Neural progenitor cell (in vitro differentiated cells): Measurements from ENCODE around the gene FBN2. TPM values are rescaled to one million over a fixed set of nuclear protein-coding genes. Genes with fewer than 3 reads are reported as not detected.

Experiments used
- DNase-seq: peaks from one replicate; pipeline ENCODE4 v3.0.0-alpha.2; 2016; ENCODE audit warnings: low spot score
- H2AFZ ChIP-seq: fragments of 200-600 bp; sonication (generic); replicated peaks from 2 replicates; pipeline ENCODE4 v1.6.1; 2016; ENCODE audit warnings: antibody characterized with exemption
- H3F3A ChIP-seq: fragments of 200-600 bp; sonication (generic); 2 replicates; pipeline ENCODE4 v1.6.1; 2016; ENCODE audit warnings: antibody characterized with exemption, low read depth
- H3K27ac ChIP-seq: fragments of 200-600 bp; sonication (generic); 2 replicates; pipeline ENCODE4 v1.5.1; 2016; ENCODE audit warnings: mild to moderate bottlenecking
- H3K27me3 ChIP-seq: fragments of 200-600 bp; sonication (generic); 2 replicates; pipeline ENCODE4 v1.6.1; 2016; ENCODE audit warnings: mild to moderate bottlenecking, moderate library complexity
- H3K36me3 ChIP-seq: fragments of 200-600 bp; sonication (generic); 2 replicates; pipeline ENCODE4 v1.5.1; 2016
- H3K4me1 ChIP-seq: fragments of 200-600 bp; sonication (generic); 2 replicates; pipeline ENCODE4 v1.6.1; 2016; ENCODE audit warnings: mixed run types
- H3K4me2 ChIP-seq: fragments of 200-600 bp; sonication (generic); 2 replicates; pipeline ENCODE4 v1.6.1; 2016
- H3K4me3 ChIP-seq: fragments of 200-600 bp; sonication (generic); 2 replicates; pipeline ENCODE4 v1.5.1; 2016
- H3K79me2 ChIP-seq: fragments of 200-600 bp; sonication (generic); 2 replicates; pipeline ENCODE4 v1.6.1; 2016; ENCODE audit warnings: low read depth
- H3K9ac ChIP-seq: fragments of 200-600 bp; sonication (generic); 2 replicates; pipeline ENCODE4 v1.6.1; 2016
- H3K9me3 ChIP-seq: fragments of 200-600 bp; sonication (generic); 2 replicates; pipeline ENCODE4 v1.5.1; 2016; ENCODE audit warnings: low read depth
- H4K20me1 ChIP-seq: fragments of 200-600 bp; sonication (generic); 2 replicates; pipeline ENCODE4 v1.6.1; 2016; ENCODE audit warnings: low read depth
- H3K27ac Mint-ChIP-seq: 3 replicates; pipeline ENCODE4 v1.8.0; 2021; ENCODE audit warnings: mixed read lengths
- H3K27me3 Mint-ChIP-seq: 2 replicates; pipeline ENCODE4 v1.8.0; 2022; ENCODE audit warnings: low read depth, mild to moderate bottlenecking, inconsistent platforms, moderate library complexity, mixed read lengths; ENCODE audit not compliant: insufficient read depth
- H3K36me3 Mint-ChIP-seq: 3 replicates; pipeline ENCODE4 v1.8.0; 2021; ENCODE audit warnings: mixed read lengths
- H3K4me1 Mint-ChIP-seq: 3 replicates; pipeline ENCODE4 v1.8.0; 2021; ENCODE audit warnings: mixed read lengths
- H3K4me3 Mint-ChIP-seq: 3 replicates; pipeline ENCODE4 v1.8.0; 2021; ENCODE audit warnings: mild to moderate bottlenecking, moderate library complexity, mixed read lengths
- H3K9me3 Mint-ChIP-seq: 3 replicates; pipeline ENCODE4 v1.8.0; 2020; ENCODE audit warnings: mixed read lengths
- EZH2 ChIP-seq: fragments of 200-600 bp; sonication (generic); IDR thresholded peaks from 2 replicates; pipeline ENCODE4 v1.6.1; 2017; ENCODE audit warnings: antibody characterized with exemption, mild to moderate bottlenecking, moderate library complexity
- EZH2phosphoT487 ChIP-seq: fragments of 200-600 bp; sonication (generic); IDR thresholded peaks from 2 replicates; pipeline ENCODE4 v1.6.1; 2017; ENCODE audit warnings: antibody characterized with exemption
- total RNA-seq: library from RNA; depleted of rRNA; stranded (reverse); fragments of >200 nt; gene quantifications from 2 replicates; pipeline ENCODE4 v1.2.3, GENCODE V29; 2015; ENCODE audit warnings: low replicate concordance
- TF ChIP-seq, protein P1 (sequence below): fragments of 200-600 bp; sonication (generic); IDR thresholded peaks from 2 replicates; pipeline ENCODE4 v1.5.1; 2017; ENCODE audit warnings: antibody characterized with exemption, mild to moderate bottlenecking

The FBN2 gene
- total RNA-seq, 1 donor from 2014 or later: 88.1 TPM

DNA sequence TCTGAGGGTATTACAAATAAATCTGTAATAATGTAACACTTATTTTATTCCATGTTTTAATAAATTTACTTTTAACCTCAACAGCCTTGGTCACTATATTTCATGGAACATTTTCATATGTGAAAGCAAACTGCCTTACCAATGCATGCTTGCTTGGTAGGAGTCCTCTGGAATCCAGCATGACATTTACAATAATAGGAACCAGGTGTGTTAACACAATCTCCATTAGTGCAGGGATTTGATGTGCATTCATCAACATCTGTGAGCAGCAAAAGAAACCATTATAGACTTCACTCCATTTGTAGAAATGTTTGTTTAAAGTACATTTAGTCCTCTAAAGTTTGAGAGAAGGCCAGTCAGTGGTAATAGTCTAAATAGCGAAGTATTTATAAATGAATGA, 159.4 kb downstream of the FBN2 start:
- Histone ChIP-seq H3K4me1 (peaks cover 17% of the 10 kb centered on the region), H3F3A (no peaks in the 10 kb centered on the region), H2AFZ (no peak overlapping the region), H3K79me2 (no peaks in the 10 kb centered on the region), H3K27me3 (no peaks in the 10 kb centered on the region), H3K36me3 (peaks cover 6% of the 10 kb centered on the region), H3K4me2 (no peak overlapping the region), H3K9me3 (no peaks in the 10 kb centered on the region), H4K20me1 (no peaks in the 10 kb centered on the region), H3K4me3 (no peak overlapping the region), H3K27ac (no peak overlapping the region), H3K9ac (no peak overlapping the region)
- DNase-seq: no peak
- no peak for TF ChIP-seq EZH2phosphoT487
- TF ChIP-seq, protein P1, sequence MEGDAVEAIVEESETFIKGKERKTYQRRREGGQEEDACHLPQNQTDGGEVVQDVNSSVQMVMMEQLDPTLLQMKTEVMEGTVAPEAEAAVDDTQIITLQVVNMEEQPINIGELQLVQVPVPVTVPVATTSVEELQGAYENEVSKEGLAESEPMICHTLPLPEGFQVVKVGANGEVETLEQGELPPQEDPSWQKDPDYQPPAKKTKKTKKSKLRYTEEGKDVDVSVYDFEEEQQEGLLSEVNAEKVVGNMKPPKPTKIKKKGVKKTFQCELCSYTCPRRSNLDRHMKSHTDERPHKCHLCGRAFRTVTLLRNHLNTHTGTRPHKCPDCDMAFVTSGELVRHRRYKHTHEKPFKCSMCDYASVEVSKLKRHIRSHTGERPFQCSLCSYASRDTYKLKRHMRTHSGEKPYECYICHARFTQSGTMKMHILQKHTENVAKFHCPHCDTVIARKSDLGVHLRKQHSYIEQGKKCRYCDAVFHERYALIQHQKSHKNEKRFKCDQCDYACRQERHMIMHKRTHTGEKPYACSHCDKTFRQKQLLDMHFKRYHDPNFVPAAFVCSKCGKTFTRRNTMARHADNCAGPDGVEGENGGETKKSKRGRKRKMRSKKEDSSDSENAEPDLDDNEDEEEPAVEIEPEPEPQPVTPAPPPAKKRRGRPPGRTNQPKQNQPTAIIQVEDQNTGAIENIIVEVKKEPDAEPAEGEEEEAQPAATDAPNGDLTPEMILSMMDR: no peak
- TF ChIP-seq EZH2: no peak
- H3K9me3 Mint-ChIP-seq: no peaks in the 10 kb centered on the region
- H3K4me3 Mint-ChIP-seq: no peak overlapping the region
- H3K4me1 Mint-ChIP-seq: peaks cover 27% of the 10 kb centered on the region
- no peaks in the 10 kb centered on the region for H3K27me3 Mint-ChIP-seq
- H3K27ac Mint-ChIP-seq: no peak overlapping the region
- H3K36me3 Mint-ChIP-seq: peaks cover 13% of the 10 kb centered on the region

DNA sequence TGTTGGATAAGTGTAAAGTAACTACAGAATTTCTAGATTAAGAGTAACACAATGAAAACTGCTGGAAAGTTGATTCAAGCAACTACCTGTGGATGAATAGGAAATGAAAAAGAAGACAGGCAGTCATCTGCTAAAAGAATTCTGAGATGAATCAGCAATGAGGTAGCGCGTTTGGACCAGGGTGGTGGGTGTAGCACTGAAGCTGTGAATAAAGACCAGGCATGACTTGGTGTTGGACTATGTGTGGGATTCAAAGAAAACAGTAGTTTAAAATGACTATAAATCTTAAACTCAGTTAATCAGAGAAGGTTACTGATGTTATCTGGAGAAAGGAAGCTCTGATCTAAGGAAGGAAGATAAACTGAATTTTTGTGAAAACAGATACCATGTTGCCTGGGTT, 159.8 kb downstream of the FBN2 start:
- Histone ChIP-seq H3K27ac (no peak overlapping the region), H3K36me3 (peaks cover 6% of the 10 kb centered on the region), H3K79me2 (no peaks in the 10 kb centered on the region), H3K4me3 (no peak overlapping the region), H3K4me1 (peaks cover 17% of the 10 kb centered on the region), H4K20me1 (no peaks in the 10 kb centered on the region), H3K27me3 (no peaks in the 10 kb centered on the region), H3K9me3 (no peaks in the 10 kb centered on the region), H3K9ac (no peak overlapping the region), H3F3A (no peaks in the 10 kb centered on the region), H3K4me2 (no peak overlapping the region), H2AFZ (no peak overlapping the region)
- Mint-ChIP-seq H3K27ac (peak overlapping the region; percentile 42), H3K36me3 (peaks cover 13% of the 10 kb centered on the region), H3K4me3 (no peak overlapping the region), H3K4me1 (peaks cover 27% of the 10 kb centered on the region), H3K27me3 (no peaks in the 10 kb centered on the region), H3K9me3 (no peaks in the 10 kb centered on the region)
- DNase-seq: no peak
- TF ChIP-seq, protein P1: no peak
- TF ChIP-seq EZH2phosphoT487: no peak
- TF ChIP-seq EZH2: no peak

DNA sequence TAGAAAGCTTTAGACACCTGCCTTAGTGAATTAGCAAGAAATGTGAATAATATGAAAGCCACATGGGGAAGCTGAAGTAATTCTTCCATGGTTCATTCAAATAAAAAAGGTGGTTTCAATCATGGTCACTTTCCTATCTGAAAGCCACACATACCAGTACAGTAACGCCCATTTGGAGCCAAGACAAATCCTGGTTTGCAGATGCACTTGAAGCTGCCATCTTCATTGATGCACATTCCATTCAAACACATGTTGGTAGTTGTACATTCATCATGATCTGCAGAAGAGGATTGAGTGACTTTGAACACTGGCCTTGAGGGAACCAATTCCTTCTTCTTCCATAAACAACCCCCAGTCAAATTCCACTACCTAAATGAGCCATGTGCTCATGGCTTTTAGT, 161.5 kb downstream of the FBN2 start:
- Mint-ChIP-seq H3K4me1 (peaks cover 27% of the 10 kb centered on the region), H3K27me3 (no peaks in the 10 kb centered on the region), H3K4me3 (no peak overlapping the region), H3K9me3 (no peaks in the 10 kb centered on the region), H3K27ac (no peak overlapping the region), H3K36me3 (peaks cover 13% of the 10 kb centered on the region)
- Histone ChIP-seq H3K9me3 (no peaks in the 10 kb centered on the region), H3K4me2 (no peak overlapping the region), H4K20me1 (no peaks in the 10 kb centered on the region), H3K79me2 (no peaks in the 10 kb centered on the region), H2AFZ (no peak overlapping the region), H3F3A (no peaks in the 10 kb centered on the region), H3K27me3 (no peaks in the 10 kb centered on the region), H3K9ac (no peak overlapping the region), H3K4me1 (peaks cover 12% of the 10 kb centered on the region), H3K4me3 (no peak overlapping the region), H3K27ac (no peak overlapping the region), H3K36me3 (peaks cover 6% of the 10 kb centered on the region)
- DNase-seq: no peak
- TF ChIP-seq, protein P1: no peak
- TF ChIP-seq EZH2phosphoT487: no peak
- no peak for TF ChIP-seq EZH2
